HPDE6-E6E7 (cell line): ENCODE results near the gene CDC5L.

Source experiments
- DNase-seq: peaks from one replicate; pipeline ENCODE4 v3.0.0; 2011; ENCODE audit warnings: missing footprints; ENCODE audit errors: extremely low spot score

CDC5L gene

GRCh38 chr6:44498436-44498835 lies 110.9 kb downstream of the CDC5L start:
- no peak for DNase-seq

- no peak for DNase-seq
Observed at GRCh38 chr6:44499609-44500008, 112.1 kb downstream of the CDC5L start.
